ENCODE data around the gene GP5.

DNA sequence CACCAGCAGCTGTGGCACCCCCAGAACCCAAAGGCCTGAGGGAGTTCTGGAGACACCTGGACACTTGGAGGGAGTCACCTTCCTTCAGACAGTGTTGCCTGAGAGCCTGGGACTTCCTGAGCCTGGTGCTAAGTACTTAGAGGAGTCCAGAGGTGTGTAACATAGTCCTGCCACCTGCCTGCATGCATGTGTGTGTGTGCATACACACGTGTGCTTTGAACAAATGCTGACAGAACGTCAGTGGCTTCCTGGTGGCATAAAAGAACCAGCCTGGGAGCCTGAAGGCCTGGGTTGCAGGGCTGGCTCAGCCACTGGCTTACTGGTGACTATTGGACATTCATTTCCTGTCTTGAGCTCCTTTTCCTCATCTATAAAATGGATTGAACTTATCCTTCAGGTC is 44.8 kb downstream of the GP5 start:
- TF ChIP-seq POLR2A (IDR thresholded peaks at IDR 0.05) (no peak), CTCF (IDR thresholded peaks at IDR 0.05) (no peak)
